Osteoblast (primary cell): Measurements from ENCODE around the gene USH2A. TPM values are rescaled to one million over a fixed set of nuclear protein-coding genes. Genes with fewer than 3 reads are reported as not detected.

Experiments used
- DNase-seq: peaks from one replicate; pipeline ENCODE4 v3.0.0; 2011; ENCODE audit warnings: low spot score, mixed read lengths; ENCODE audit not compliant: insufficient read length; ENCODE audit errors: missing footprints
- H2AFZ ChIP-seq: 2 replicates; pipeline ENCODE4 v1.6.0; 2011; ENCODE audit warnings: mild to moderate bottlenecking, low read length
- H3K27ac ChIP-seq: 2 replicates; pipeline ENCODE4 v1.5.1; 2011; ENCODE audit warnings: mild to moderate bottlenecking, low read depth, low read length, moderate library complexity
- H3K27me3 ChIP-seq: 2 replicates; pipeline ENCODE4 v1.6.0; 2012; ENCODE audit warnings: mild to moderate bottlenecking, control low read depth, inconsistent platforms, low read length, moderate library complexity; ENCODE audit not compliant: insufficient read depth
- H3K36me3 ChIP-seq: 2 replicates; pipeline ENCODE4 v1.5.1; 2011; ENCODE audit warnings: mild to moderate bottlenecking, low read length, control low read depth, moderate library complexity; ENCODE audit not compliant: insufficient read depth
- H3K4me1 ChIP-seq: 2 replicates; pipeline ENCODE4 v1.5.1; 2011; ENCODE audit warnings: mild to moderate bottlenecking, low read length, control low read depth, moderate library complexity; ENCODE audit not compliant: insufficient read depth
- H3K4me2 ChIP-seq: 2 replicates; pipeline ENCODE4 v1.6.0; 2011; ENCODE audit warnings: mild to moderate bottlenecking, low read length; ENCODE audit not compliant: insufficient read depth
- H3K4me3 ChIP-seq: fragments of 200-600 bp; sonication (generic); 3 replicates; pipeline ENCODE4 v1.5.1; 2012; ENCODE audit warnings: mild to moderate bottlenecking, low read length, inconsistent platforms; ENCODE audit not compliant: insufficient read depth
- H3K79me2 ChIP-seq: 2 replicates; pipeline ENCODE4 v1.6.0; 2012; ENCODE audit warnings: mild to moderate bottlenecking, low read length, control low read depth, inconsistent platforms; ENCODE audit not compliant: insufficient read depth
- H3K9me3 ChIP-seq: 2 replicates; pipeline ENCODE4 v1.5.1; 2011; ENCODE audit warnings: low read depth, low read length, control low read depth
- H4K20me1 ChIP-seq: 2 replicates; pipeline ENCODE4 v1.6.0; 2012; ENCODE audit warnings: mild to moderate bottlenecking, low read length, control low read depth; ENCODE audit not compliant: insufficient read depth
- CTCF ChIP-seq: IDR thresholded peaks from 2 replicates; pipeline ENCODE4 v1.5.1; 2011; ENCODE audit warnings: mild to moderate bottlenecking, low read depth, low read length, moderate library complexity; ENCODE audit errors: extremely low read depth
- total RNA-seq: library from RNA; depleted of rRNA; stranded (reverse); fragments of >200 nt; gene quantifications from 2 replicates; pipeline ENCODE4 v1.2.3, GENCODE V29; 2012

USH2A gene
- total RNA-seq, 1 donor, result under 0.01 TPM

GRCh38 chr1:215860833-215861232, 562.4 kb downstream of the USH2A start:
- Histone ChIP-seq H3K27ac (no peak overlapping the region), H3K9me3 (no peaks in the 10 kb centered on the region), H3K4me1 (no peaks in the 10 kb centered on the region), H3K27me3 (no peaks in the 10 kb centered on the region), H3K4me2 (no peak overlapping the region), H3K79me2 (no peaks in the 10 kb centered on the region), H2AFZ (no peak overlapping the region), H3K4me3 (no peak overlapping the region), H3K36me3 (no peaks in the 10 kb centered on the region), H4K20me1 (no peaks in the 10 kb centered on the region)
- DNase-seq, result no peak
- TF ChIP-seq CTCF, result no peak

GRCh38 chr1:215857317-215857716, 565.9 kb downstream of the USH2A start:
- Histone ChIP-seq H4K20me1 (no peaks in the 10 kb centered on the region), H3K27me3 (no peaks in the 10 kb centered on the region), H2AFZ (no peak overlapping the region), H3K9me3 (no peaks in the 10 kb centered on the region), H3K4me2 (no peak overlapping the region), H3K79me2 (no peaks in the 10 kb centered on the region), H3K36me3 (no peaks in the 10 kb centered on the region), H3K4me3 (no peak overlapping the region), H3K27ac (no peak overlapping the region), H3K4me1 (no peaks in the 10 kb centered on the region)
- no peak for DNase-seq
- no peak for TF ChIP-seq CTCF

GRCh38 chr1:215845234-215845891, 577.9 kb downstream of the USH2A start:
- H4K20me1 ChIP-seq, result no peaks in the 10 kb centered on the region
- peak overlapping the region; percentile 69 for H2AFZ ChIP-seq
- H3K27ac ChIP-seq, result peak overlapping the region; percentile 70

More at GRCh38 chr1:215845234-215845891, 577.9 kb downstream of the USH2A start:
- no peak for TF ChIP-seq CTCF
- no peaks in the 10 kb centered on the region for H3K9me3 ChIP-seq
- H3K27me3 ChIP-seq, result no peaks in the 10 kb centered on the region
- peaks cover 5% of the 10 kb centered on the region for H3K4me1 ChIP-seq
- peak overlapping the region; percentile 50 for H3K4me3 ChIP-seq
- H3K36me3 ChIP-seq, result no peaks in the 10 kb centered on the region
- H3K79me2 ChIP-seq, result no peaks in the 10 kb centered on the region
- DNase-seq, result peak; percentile 52
- peak overlapping the region; percentile 79 for H3K4me2 ChIP-seq
